HepG2 (cell line): ENCODE measurements around the gene TWIST2. TPM values are rescaled to one million over a fixed set of nuclear protein-coding genes. Genes with fewer than 3 reads are reported as not detected.

Experiments used
- ATAC-seq: fragments of 200-7000 bp; cut with Tn5 transposase; 3 replicates; pipeline ENCODE4 v1.9.1; 2020; ENCODE audit warnings: mild to moderate bottlenecking, moderate library complexity
- BruUV-seq: library from RNA; stranded (reverse); fragments of 400-500 nt; replicated peaks from 2 replicates; lab custom pipeline; 2021; lab: Mats Ljungman, UMichigan
- CTCF ChIA-PET: fragments of 300-600 bp; formaldehyde crosslinking; extraction: SDS; loops from one replicate; lab custom pipeline; 2021; ENCODE audit warnings: low total read pairs, inconsistent platforms, low intra/inter-chr PET ratio; lab: Yijun Ruan, JAX
- POLR2A ChIA-PET: fragments of 350-600 bp; sonication (Branson Sonifier 250); formaldehyde crosslinking; loops from one replicate; lab custom pipeline; 2020; ENCODE audit warnings: antibody characterized with exemption, inconsistent platforms; lab: Yijun Ruan, JAX
- DNase-seq: peaks from one replicate; pipeline ENCODE4 v3.0.0-alpha.2; 2015; ENCODE audit warnings: low spot score
- FAIRE-seq: peaks from 3 replicates; lab custom pipeline; 2011; peaks lifted over from hg19 to GRCh38; lab: Jason Lieb, UNC
- H2AFZ ChIP-seq: one replicate; pipeline ENCODE4 v1.6.1; 2011; ENCODE audit warnings: low read length, inconsistent platforms
- H3K27ac ChIP-seq: fragments of 300-600 bp; 3 replicates; pipeline ENCODE4 v1.8.0; 2011; ENCODE audit warnings: mixed run types, mild to moderate bottlenecking, mixed read lengths, low read length, inconsistent platforms; ENCODE audit not compliant: insufficient read depth; ENCODE audit errors: extremely low read length
- H3K27me3 ChIP-seq, 2 experiments: fragments of 200-600 bp in 1 of 2; 2 replicates in 1 of 2; 3 replicates in 1 of 2; pipeline versions ENCODE4 v1.6.0 to v1.8.0; 2011; ENCODE audit warnings: low read length in 2 of 2, mild to moderate bottlenecking in 2 of 2, moderate library complexity in 2 of 2, inconsistent platforms in 1 of 2; ENCODE audit not compliant: insufficient read depth in 2 of 2, control insufficient read depth in 1 of 2
- H3K36me3 ChIP-seq, 2 experiments: fragments of 200-600 bp in 1 of 2; replicated peaks in 1 of 2; 2 replicates in 1 of 2; 3 replicates in 1 of 2; pipeline versions ENCODE4 v1.5.1 to v1.8.0; 2011; ENCODE audit warnings: low read length in 2 of 2, inconsistent platforms in 1 of 2; ENCODE audit not compliant: insufficient read depth in 2 of 2, control insufficient read depth in 1 of 2
- H3K4me1 ChIP-seq: 2 replicates; pipeline ENCODE4 v1.5.1; 2012; ENCODE audit warnings: low read length, inconsistent platforms; ENCODE audit not compliant: insufficient read depth
- H3K4me2 ChIP-seq: 2 replicates; pipeline ENCODE4 v1.6.0; 2011; ENCODE audit warnings: low read depth, low read length, inconsistent platforms
- H3K4me3 ChIP-seq, 3 experiments: fragments of 200-600 bp in 1 of 3; sonication (generic), shearing (Covaris generic) in 1 of 3; replicated peaks in 1 of 3; 2 replicates each; pipeline ENCODE4 v1.5.1; 2011 to 2016; ENCODE audit warnings: low read length in 3 of 3, inconsistent platforms in 2 of 3, low read depth in 2 of 3, mild to moderate bottlenecking in 2 of 3, control low read depth in 1 of 3, mixed read lengths in 1 of 3; ENCODE audit not compliant: insufficient read depth in 1 of 3
- H3K79me2 ChIP-seq: one replicate; pipeline ENCODE4 v1.6.1; 2011; ENCODE audit warnings: low read length, inconsistent platforms; ENCODE audit not compliant: insufficient read depth
- H3K9ac ChIP-seq: 2 replicates; pipeline ENCODE4 v1.6.0; 2011; ENCODE audit warnings: mild to moderate bottlenecking, low read depth, low read length, inconsistent platforms; ENCODE audit not compliant: insufficient read depth
- H3K9me3 ChIP-seq: 2 replicates; pipeline ENCODE4 v1.5.1; 2012; ENCODE audit warnings: mild to moderate bottlenecking, low read length
- H4K20me1 ChIP-seq: 2 replicates; pipeline ENCODE4 v1.6.0; 2011; ENCODE audit warnings: inconsistent platforms, mild to moderate bottlenecking, low read length, moderate library complexity; ENCODE audit not compliant: insufficient read depth
- CENPT ChIP-seq: sonication (generic); formaldehyde crosslinking; IDR thresholded peaks from 2 replicates; pipeline ENCODE4 v1.8.0; 2022; ENCODE audit warnings: low read depth, mild to moderate bottlenecking, moderate library complexity, missing genetic modification reagents
- ELF1 ChIP-seq: sonication (generic); formaldehyde crosslinking; IDR thresholded peaks from 2 replicates; pipeline ENCODE4 v1.4.0; 2020; ENCODE audit warnings: missing genetic modification reagents
- FOXP1 ChIP-seq, 2 experiments: fragments of 450-650 bp in 1 of 2; IDR thresholded peaks; 2 replicates each; pipeline ENCODE4 v1.6.1; 2017 to 2018; ENCODE audit warnings: antibody characterized with exemption in 1 of 2
- SMAD3 ChIP-seq: sonication (generic); formaldehyde crosslinking; IDR thresholded peaks from 2 replicates; pipeline ENCODE4 v1.4.0; 2020; ENCODE audit warnings: missing genetic modification reagents
- TCF7 ChIP-seq: sonication (generic); IDR thresholded peaks from 2 replicates; pipeline ENCODE4 v1.6.1; 2016; ENCODE audit warnings: antibody characterized with exemption, low read depth
- THAP11 ChIP-seq: IDR thresholded peaks from 2 replicates; pipeline ENCODE4 v1.6.1; 2016; ENCODE audit warnings: missing biosample characterization, missing genetic modification reagents
- TIGD3 ChIP-seq: sonication (generic); formaldehyde crosslinking; IDR thresholded peaks from 2 replicates; pipeline ENCODE4 v1.5.1; 2020; ENCODE audit warnings: mild to moderate bottlenecking, missing genetic modification reagents, borderline replicate concordance
- ZMYM3 ChIP-seq: sonication (generic); formaldehyde crosslinking; IDR thresholded peaks from 2 replicates; pipeline ENCODE4 v1.5.1; 2020; ENCODE audit warnings: mild to moderate bottlenecking, missing genetic modification reagents
- ZNF44 ChIP-seq: sonication (generic); formaldehyde crosslinking; IDR thresholded peaks from 2 replicates; pipeline ENCODE4 v1.5.1; 2020; ENCODE audit warnings: mild to moderate bottlenecking, missing genetic modification reagents
- ZNF501 ChIP-seq: sonication (generic); formaldehyde crosslinking; IDR thresholded peaks from 2 replicates; pipeline ENCODE4 v1.5.1; 2020; ENCODE audit warnings: mild to moderate bottlenecking, moderate library complexity, missing genetic modification reagents
- ZNF547 ChIP-seq: sonication (generic); formaldehyde crosslinking; IDR thresholded peaks from 2 replicates; pipeline ENCODE4 v1.5.1; 2020; ENCODE audit warnings: mild to moderate bottlenecking, missing genetic modification reagents
- ZNF646 ChIP-seq: sonication (generic); formaldehyde crosslinking; IDR thresholded peaks from 2 replicates; pipeline ENCODE4 v1.9.0; 2021; ENCODE audit warnings: mild to moderate bottlenecking, missing genetic modification reagents
- ZNF770 ChIP-seq: sonication (generic); formaldehyde crosslinking; IDR thresholded peaks from 2 replicates; pipeline ENCODE4 v1.5.0; 2020; ENCODE audit warnings: mild to moderate bottlenecking, missing genetic modification reagents
- WGBS: methylation state at CpG from one replicate; pipeline ENCODE4 v1.1.6; 2017; ENCODE audit warnings: low lambda C conversion rate; 5-methylcytosine and 5-hydroxymethylcytosine counted together
- in situ Hi-C: cut with HindIII; loops from 2 replicates; pipeline ENCODE4 v1.10.0; 2017; ENCODE audit warnings: low pct_unique_long_range_greater_than_20kb; ENCODE audit not compliant: extremely low pct_ligation_motif_present
- intact Hi-C: fragments of 100-400 bp; cut with micrococcal nuclease; formaldehyde crosslinking; loops from one replicate; pipeline ENCODE4 v1.10.0; 2022; ENCODE audit not compliant: unreplicated experiment
- polyA plus RNA-seq, 8 experiments: library from polyadenylated mRNA; depleted of rRNA in 3 of 8; stranded (reverse) in 7 of 8; unstranded in 1 of 8; fragments of >200 nt; fragmentation: Illumina TruSeq in 4 of 8; extraction: Trizol in 4 of 8; gene quantifications; 2 replicates each; pipeline versions ENCODE4 v1.2.1 to v1.2.3, GENCODE V29; 2011 to 2016; ENCODE audit warnings: low read depth in 4 of 8, missing spikeins in 1 of 8, mixed read lengths in 1 of 8; ENCODE audit not compliant: insufficient read depth in 1 of 8
- total RNA-seq, 5 experiments: library from RNA; depleted of rRNA; stranded (reverse); fragments of >200 nt; fragmentation: Illumina TruSeq; extraction: Trizol; gene quantifications; 2 replicates each; pipeline ENCODE4 v1.2.3, GENCODE V29; 2016; ENCODE audit warnings: low read depth in 1 of 5

Gene TWIST2
- total and polyA plus RNA-seq, 2 of the 13 experiments (the other 11 are each of a cell fraction or from before 2014, with no cell fraction given): 0.08 to 0.11 TPM

- FAIRE-seq (peak; percentile 48), ATAC-seq (peak; percentile 15), DNase-seq (peak; percentile 39)
- BruUV-seq: no TSS peak
- Histone ChIP-seq H3K4me1 (peaks cover 47% of the 10 kb centered on the region), H3K79me2 (no peaks in the 10 kb centered on the region), H4K20me1 (no peaks in the 10 kb centered on the region), H2AFZ (no peak overlapping the region), H3K27me3 (peaks cover 0 to 16% of the 10 kb centered on the region in 2 experiments; a peak in 3 of 5 replicates), H3K9ac (no peak overlapping the region), H3K4me2 (no peak overlapping the region), H3K4me3 (no peak overlapping the region), H3K36me3 (no peaks in the 10 kb centered on the region), H3K9me3 (no peaks in the 10 kb centered on the region), H3K27ac (no peak overlapping the region)
- in situ Hi-C loops (loop anchor here (5.0 kb wide), 1 partner anchor 32 kb away; no protein-coding TSS in a partner anchor), intact Hi-C loops (no loop called here)
- POLR2A ChIA-PET: no interaction called here
- CTCF ChIA-PET: no interaction called here
- 46% methylated on average over 9 of the region's 9 CpGs for WGBS
- TF ChIP-seq ZMYM3 (peak; percentile 67; the same call in 1 of the 2 replicates), TCF7 (0 out of 2 replicates have a peak, but pooled peaks have one; percentile 0), TIGD3 (CRISPR knock-in tag) (no peak), CENPT (CRISPR knock-in tag) (no peak), ELF1 (CRISPR knock-in tag) (no peak), ZNF44 (CRISPR knock-in tag) (0 out of 2 replicates have a peak, but pooled peaks have one; percentile 38), ZNF646 (CRISPR knock-in tag) (peak; percentile 92), SMAD3 (CRISPR knock-in tag) (0 out of 2 replicates have a peak, but pooled peaks have one; percentile 20), ZNF770 (CRISPR knock-in tag) (peak; percentile 95), THAP11 (no peak), FOXP1 (IDR thresholded peaks at IDR 0.05) (no peak), FOXP1 (CRISPR knock-in tag; IDR thresholded peaks at IDR 0.05) (0 out of 2 replicates have a peak, but pooled peaks have one; percentile 1), ZNF501 (0 out of 2 replicates have a peak, but pooled peaks have one; percentile 11), ZNF547 (CRISPR knock-in tag) (no peak)
Observed at GRCh38 chr2:238869293-238870124, 21.6 kb downstream of the TWIST2 start.
